H1 (cell line): ENCODE data around the gene DSTYK.

ENCODE experiments used
- HDAC6 ChIP-seq: IDR thresholded peaks from one replicate; pipeline ENCODE4 v1.7.1; 2012; ENCODE audit warnings: low read depth, mild to moderate bottlenecking, inconsistent platforms, low read length, moderate library complexity
- POLR2A ChIP-seq, 2 experiments: IDR thresholded peaks; 1 replicate in 1 of 2; 2 replicates in 1 of 2; pipeline ENCODE4 v1.6.1; 2011; ENCODE audit warnings: low read depth in 2 of 2, low read length in 2 of 2, mild to moderate bottlenecking in 2 of 2; ENCODE audit errors: control extremely low read depth in 1 of 2
- SIX5 ChIP-seq: IDR thresholded peaks from 2 replicates; pipeline ENCODE4 v1.6.1; 2011; ENCODE audit warnings: mild to moderate bottlenecking, low read depth, low read length

- TF ChIP-seq POLR2A (IDR thresholded peaks at IDR 0.05; ENCODE audit: control extremely low read depth in 1 of 2, low read depth in 2 of 2, low read length in 2 of 2) (no peak), HDAC6 (no peak), SIX5 (no peak)
These were observed 30.0 kb upstream of the DSTYK start for GRCh38 chr1:205241366-205242030.
